NB4 (cell line): ENCODE data around the gene ZNF443.
A peak's percentile ranks its signal among the peaks of the same experiment; 100 is the strongest.
"Not testable (repeated sequence)": the region's sequence is repeated elsewhere in the genome, so short reads cannot be mapped to it uniquely, and the experiment has no call there.

Experiments
- DNase-seq: peaks from one replicate; pipeline ENCODE4 v3.0.0; 2010; ENCODE audit warnings: low read depth
- H3K4me3 ChIP-seq: one replicate; pipeline ENCODE4 v1.5.1; 2011; ENCODE audit warnings: mild to moderate bottlenecking, low read depth, low read length, moderate library complexity
- CTCF ChIP-seq: IDR thresholded peaks from one replicate; pipeline ENCODE4 v1.5.1; 2012; ENCODE audit warnings: low read depth, low read length
- MAX ChIP-seq: IDR thresholded peaks from 2 replicates; pipeline ENCODE4 v1.6.1; 2011; ENCODE audit warnings: low read depth, low read length
- MYC ChIP-seq: IDR thresholded peaks from 2 replicates; pipeline ENCODE4 v1.6.1; 2011; ENCODE audit warnings: low read depth, low read length
- POLR2A ChIP-seq: IDR thresholded peaks from 2 replicates; pipeline ENCODE4 v1.6.1; 2011; ENCODE audit warnings: mild to moderate bottlenecking; ENCODE audit not compliant: insufficient read length; ENCODE audit errors: extremely low read depth

Gene ZNF443

GRCh38 chr19:12450844-12451243, 10.0 kb upstream of the ZNF443 start:
- TF ChIP-seq MAX (no peak), MYC (no peak), CTCF (no peak), POLR2A (no peak)
- no peak overlapping the region for H3K4me3 ChIP-seq
- no peak for DNase-seq

- H3K4me3 ChIP-seq, result no peak overlapping the region
- no peak for DNase-seq
- no peak for TF ChIP-seq POLR2A
- TF ChIP-seq MAX, result no peak
- TF ChIP-seq MYC, result no peak
- no peak for TF ChIP-seq CTCF
Observed at GRCh38 chr19:12448808-12449207, 8.0 kb upstream of the ZNF443 start.

- DNase-seq, result peak; percentile 76
- peak overlapping the region; percentile 73 for H3K4me3 ChIP-seq
Observed at GRCh38 chr19:12439686-12440540, 908 bp downstream of the ZNF443 start.

GRCh38 chr19:12430726-12431299, 10.0 kb downstream of the ZNF443 start:
- DNase-seq, H3K4me3 ChIP-seq: not testable (repeated sequence)

- no peak for DNase-seq
- no peak overlapping the region for H3K4me3 ChIP-seq
- no peak for TF ChIP-seq POLR2A
- TF ChIP-seq MYC, result no peak
- no peak for TF ChIP-seq MAX
- TF ChIP-seq CTCF, result no peak
Observed at GRCh38 chr19:12425888-12426274, 14.9 kb downstream of the ZNF443 start.

- TF ChIP-seq POLR2A (no peak), CTCF (no peak), MAX (no peak), MYC (no peak)
Observed at GRCh38 chr19:12425236-12425887, 15.5 kb downstream of the ZNF443 start.

GRCh38 chr19:12417273-12417672, 23.5 kb downstream of the ZNF443 start:
- not testable (repeated sequence) for DNase-seq, H3K4me3 ChIP-seq

More at GRCh38 chr19:12425236-12425887, 15.5 kb downstream of the ZNF443 start:
- DNase-seq, result no peak
- H3K4me3 ChIP-seq, result no peak overlapping the region
